Measurements from ENCODE around the gene CEP350. TPM values are rescaled to one million over a fixed set of nuclear protein-coding genes. Genes with fewer than 3 reads are reported as not detected.

CEP350 gene
- total RNA-seq, 2 donors from 2014 or later = 63.0 to 66.8 TPM

GRCh38 chr1:180136331-180136967, 181.8 kb downstream of the CEP350 start:
- Mint-ChIP-seq H3K4me1 (no peaks in the 10 kb centered on the region), H3K27ac (no peak overlapping the region), H3K27me3 (peaks cover 51% of the 10 kb centered on the region), H3K4me3 (no peak overlapping the region), H3K36me3 (ENCODE audit: low read depth) (peaks cover 2% of the 10 kb centered on the region)
- no peaks in the 10 kb centered on the region for H3K9me3 ChIP-seq (ENCODE audit: control insufficient read depth, low read length, poor library complexity, severe bottlenecking)
- DNase-seq = no peak
- no peak for ATAC-seq

- no peaks in the 10 kb centered on the region for H3K9me3 ChIP-seq (ENCODE audit: control insufficient read depth, low read length, poor library complexity, severe bottlenecking)
- H3K4me1 Mint-ChIP-seq = no peaks in the 10 kb centered on the region
- no peaks in the 10 kb centered on the region for H3K36me3 Mint-ChIP-seq (ENCODE audit: low read depth)
- ATAC-seq = no peak
- no peak overlapping the region for H3K4me3 Mint-ChIP-seq
- no peak for DNase-seq
- H3K27me3 Mint-ChIP-seq = peaks cover 50% of the 10 kb centered on the region
- no peak overlapping the region for H3K27ac Mint-ChIP-seq
Observed at GRCh38 chr1:180136968-180137356, 182.4 kb downstream of the CEP350 start.

GRCh38 chr1:180137776-180138175, 183.2 kb downstream of the CEP350 start:
- no peak overlapping the region for H3K4me3 Mint-ChIP-seq
- peaks cover 42% of the 10 kb centered on the region for H3K27me3 Mint-ChIP-seq
- no peak overlapping the region for H3K27ac Mint-ChIP-seq
- H3K9me3 ChIP-seq (ENCODE audit: control insufficient read depth, low read length, poor library complexity, severe bottlenecking) = no peaks in the 10 kb centered on the region
- DNase-seq = no peak
- no peaks in the 10 kb centered on the region for H3K36me3 Mint-ChIP-seq (ENCODE audit: low read depth)
- peaks cover under 1% of the 10 kb centered on the region for H3K4me1 Mint-ChIP-seq
- ATAC-seq = no peak

GRCh38 chr1:180141381-180141934, 186.8 kb downstream of the CEP350 start:
- H3K9me3 ChIP-seq (ENCODE audit: control insufficient read depth, low read length, poor library complexity, severe bottlenecking) = no peaks in the 10 kb centered on the region
- no peak overlapping the region for H3K27ac Mint-ChIP-seq

GRCh38 chr1:180143359-180143758, 188.7 kb downstream of the CEP350 start:
- ATAC-seq (no peak), DNase-seq (no peak)
- H3K9me3 ChIP-seq (ENCODE audit: control insufficient read depth, low read length, poor library complexity, severe bottlenecking) = no peaks in the 10 kb centered on the region
- H3K36me3 Mint-ChIP-seq (ENCODE audit: low read depth) = no peaks in the 10 kb centered on the region
- H3K4me3 Mint-ChIP-seq = no peak overlapping the region
- H3K27me3 Mint-ChIP-seq = peaks cover 15% of the 10 kb centered on the region
- no peak overlapping the region for H3K27ac Mint-ChIP-seq
- H3K4me1 Mint-ChIP-seq = peaks cover 2% of the 10 kb centered on the region

More at GRCh38 chr1:180141381-180141934, 186.8 kb downstream of the CEP350 start:
- no peaks in the 10 kb centered on the region for H3K36me3 Mint-ChIP-seq (ENCODE audit: low read depth)
- peaks cover 26% of the 10 kb centered on the region for H3K27me3 Mint-ChIP-seq
- no peak for ATAC-seq
- H3K4me1 Mint-ChIP-seq = peaks cover 2% of the 10 kb centered on the region
- DNase-seq = no peak
- H3K4me3 Mint-ChIP-seq = no peak overlapping the region

- ATAC-seq (no peak), DNase-seq (no peak)
- Mint-ChIP-seq H3K4me3 (no peak overlapping the region), H3K27ac (no peak overlapping the region), H3K36me3 (ENCODE audit: low read depth) (no peaks in the 10 kb centered on the region), H3K27me3 (peaks cover 15% of the 10 kb centered on the region), H3K4me1 (peaks cover 2% of the 10 kb centered on the region)
- H3K9me3 ChIP-seq (ENCODE audit: control insufficient read depth, low read length, poor library complexity, severe bottlenecking) = no peaks in the 10 kb centered on the region
Observed at GRCh38 chr1:180144659-180145357, 190.2 kb downstream of the CEP350 start.

GRCh38 chr1:180145446-180145845, 190.8 kb downstream of the CEP350 start:
- DNase-seq (no peak), ATAC-seq (no peak)
- H3K36me3 Mint-ChIP-seq (ENCODE audit: low read depth) = no peaks in the 10 kb centered on the region
- H3K9me3 ChIP-seq (ENCODE audit: control insufficient read depth, low read length, poor library complexity, severe bottlenecking) = no peaks in the 10 kb centered on the region
- H3K27me3 Mint-ChIP-seq = peaks cover 15% of the 10 kb centered on the region
- peaks cover 2% of the 10 kb centered on the region for H3K4me1 Mint-ChIP-seq
- no peak overlapping the region for H3K27ac Mint-ChIP-seq
- no peak overlapping the region for H3K4me3 Mint-ChIP-seq

GRCh38 chr1:180150982-180151381, 196.4 kb downstream of the CEP350 start:
- Mint-ChIP-seq H3K4me1 (peaks cover 13% of the 10 kb centered on the region), H3K36me3 (ENCODE audit: low read depth) (peaks cover 3% of the 10 kb centered on the region), H3K4me3 (no peak overlapping the region), H3K27ac (no peak overlapping the region), H3K27me3 (no peaks in the 10 kb centered on the region)
- DNase-seq (no peak), ATAC-seq (no peak)
- H3K9me3 ChIP-seq (ENCODE audit: control insufficient read depth, low read length, poor library complexity, severe bottlenecking) = no peaks in the 10 kb centered on the region

- Mint-ChIP-seq H3K27ac (no peak overlapping the region), H3K4me3 (no peak overlapping the region)
- ATAC-seq = no peak
Observed at GRCh38 chr1:180151508-180151907, 196.9 kb downstream of the CEP350 start.

GRCh38 chr1:180152588-180152987, 198.0 kb downstream of the CEP350 start:
- Mint-ChIP-seq H3K36me3 (ENCODE audit: low read depth) (peaks cover 3% of the 10 kb centered on the region), H3K4me1 (peaks cover 22% of the 10 kb centered on the region), H3K27me3 (no peaks in the 10 kb centered on the region), H3K4me3 (no peak overlapping the region), H3K27ac (no peak overlapping the region)
- ATAC-seq (no peak), DNase-seq (no peak)
- H3K9me3 ChIP-seq (ENCODE audit: control insufficient read depth, low read length, poor library complexity, severe bottlenecking) = no peaks in the 10 kb centered on the region

More at GRCh38 chr1:180151508-180151907, 196.9 kb downstream of the CEP350 start:
- DNase-seq = no peak
- no peaks in the 10 kb centered on the region for H3K27me3 Mint-ChIP-seq
- peaks cover 17% of the 10 kb centered on the region for H3K4me1 Mint-ChIP-seq
- peaks cover 3% of the 10 kb centered on the region for H3K36me3 Mint-ChIP-seq (ENCODE audit: low read depth)
- H3K9me3 ChIP-seq (ENCODE audit: control insufficient read depth, low read length, poor library complexity, severe bottlenecking) = no peaks in the 10 kb centered on the region

GRCh38 chr1:180153032-180153431, 198.4 kb downstream of the CEP350 start:
- no peaks in the 10 kb centered on the region for H3K27me3 Mint-ChIP-seq
- H3K9me3 ChIP-seq (ENCODE audit: control insufficient read depth, low read length, poor library complexity, severe bottlenecking) = no peaks in the 10 kb centered on the region
- H3K4me1 Mint-ChIP-seq = peaks cover 23% of the 10 kb centered on the region
- no peak overlapping the region for H3K27ac Mint-ChIP-seq
- peaks cover 4% of the 10 kb centered on the region for H3K36me3 Mint-ChIP-seq (ENCODE audit: low read depth)
- H3K4me3 Mint-ChIP-seq = no peak overlapping the region
- no peak for ATAC-seq
- no peak for DNase-seq

GRCh38 chr1:180154003-180154324, 199.4 kb downstream of the CEP350 start:
- ATAC-seq (no peak), DNase-seq (no peak)
- H3K27me3 Mint-ChIP-seq = no peaks in the 10 kb centered on the region
- no peaks in the 10 kb centered on the region for H3K9me3 ChIP-seq (ENCODE audit: control insufficient read depth, low read length, poor library complexity, severe bottlenecking)
- peak overlapping the region; percentile 98 for H3K4me3 Mint-ChIP-seq
- peak overlapping the region; percentile 54 for H3K27ac Mint-ChIP-seq
- H3K4me1 Mint-ChIP-seq = peaks cover 27% of the 10 kb centered on the region
- H3K36me3 Mint-ChIP-seq (ENCODE audit: low read depth) = peaks cover 5% of the 10 kb centered on the region

GRCh38 chr1:180154325-180155181, 199.9 kb downstream of the CEP350 start, which contains the start of gene QSOX1:
Gene QSOX1 (plus strand): TSS chr1:180154869. CDS start chr1:180154908, 39 bp downstream.
- DNase-seq = peak; percentile 80 to 88 (median 87)
- Mint-ChIP-seq H3K27ac (peak within 1 kb of the TSS; percentile 96), H3K4me3 (peak within 1 kb of the TSS; percentile 98), H3K4me1 (peaks cover 27% of the 10 kb centered on the region), H3K36me3 (ENCODE audit: low read depth) (peaks cover 5% of the 10 kb centered on the region), H3K27me3 (no peaks in the 10 kb centered on the region)
- peak; percentile 97 for ATAC-seq
- no peaks in the 10 kb centered on the region for H3K9me3 ChIP-seq (ENCODE audit: control insufficient read depth, low read length, poor library complexity, severe bottlenecking)

Measured in T-helper 17 cell (primary cell).